ENCODE results near the gene SBK3.
A peak's percentile ranks its signal among the peaks of the same experiment; 100 is the strongest.

SBK3 gene

GRCh38 chr19:55525289-55526101 lies 19.8 kb downstream of the SBK3 start:
- Histone ChIP-seq H3K4me2 (no peak overlapping the region), H3K4me3 (no peak overlapping the region), H3K4me1 (peaks cover 15% of the 10 kb centered on the region), H3K9me3 (no peaks in the 10 kb centered on the region), H3K27me3 (no peaks in the 10 kb centered on the region), H3K27ac (no peak overlapping the region), H3K9ac (no peak overlapping the region), H4K20me1 (no peaks in the 10 kb centered on the region), H3K36me3 (no peaks in the 10 kb centered on the region)
- TF ChIP-seq Cebpa-rat (IDR thresholded peaks at IDR 0.05), result no peak

- peaks cover 5% of the 10 kb centered on the region for H3K4me1 ChIP-seq
- no peak overlapping the region for H3K27ac ChIP-seq
- H3K27me3 ChIP-seq, result no peaks in the 10 kb centered on the region
- H4K20me1 ChIP-seq, result no peaks in the 10 kb centered on the region
- H3K9ac ChIP-seq, result no peak overlapping the region
- no peak for TF ChIP-seq Cebpa-rat (IDR thresholded peaks at IDR 0.05)
- H3K36me3 ChIP-seq, result no peaks in the 10 kb centered on the region
- H3K4me2 ChIP-seq, result no peak overlapping the region
- H3K4me3 ChIP-seq, result no peak overlapping the region
- H3K9me3 ChIP-seq, result no peaks in the 10 kb centered on the region
Observed at GRCh38 chr19:55520691-55521292, 24.6 kb downstream of the SBK3 start.

GRCh38 chr19:55519451-55520311 lies 25.7 kb downstream of the SBK3 start:
- Histone ChIP-seq H3K4me1 (peaks cover 5% of the 10 kb centered on the region), H4K20me1 (no peaks in the 10 kb centered on the region), H3K27ac (no peak overlapping the region), H3K27me3 (no peaks in the 10 kb centered on the region), H3K9me3 (no peaks in the 10 kb centered on the region), H3K4me2 (no peak overlapping the region), H3K36me3 (no peaks in the 10 kb centered on the region), H3K9ac (no peak overlapping the region), H3K4me3 (no peak overlapping the region)
- TF ChIP-seq Cebpa-rat (IDR thresholded peaks at IDR 0.05), result no peak

- Histone ChIP-seq H3K27me3 (no peaks in the 10 kb centered on the region), H3K9ac (peak overlapping the region; percentile 75), H3K4me1 (peaks cover 5% of the 10 kb centered on the region), H4K20me1 (no peaks in the 10 kb centered on the region), H3K9me3 (no peaks in the 10 kb centered on the region), H3K36me3 (no peaks in the 10 kb centered on the region), H3K27ac (peak overlapping the region; percentile 88), H3K4me2 (peak overlapping the region; percentile 92), H3K4me3 (peak overlapping the region; percentile 66)
- TF ChIP-seq Cebpa-rat (IDR thresholded peaks at IDR 0.05), result no peak
Observed at GRCh38 chr19:55516878-55517620, 28.3 kb downstream of the SBK3 start.

- H4K20me1 ChIP-seq, result no peaks in the 10 kb centered on the region
- H3K4me3 ChIP-seq, result no peak overlapping the region
- peaks cover 4% of the 10 kb centered on the region; the same call in 1 of the 2 replicates for H3K9me3 ChIP-seq
- H3K27ac ChIP-seq, result no peak overlapping the region
- H3K27me3 ChIP-seq, result no peaks in the 10 kb centered on the region
- TF ChIP-seq Cebpa-rat (IDR thresholded peaks at IDR 0.05), result no peak
- H3K9ac ChIP-seq, result no peak overlapping the region
- peaks cover 50% of the 10 kb centered on the region for H3K4me1 ChIP-seq
- no peaks in the 10 kb centered on the region for H3K36me3 ChIP-seq
- H3K4me2 ChIP-seq, result peak overlapping the region; percentile 9; the same call in 1 of the 2 replicates
Observed at GRCh38 chr19:55508120-55508519, 37.2 kb downstream of the SBK3 start.

- peaks cover 4% of the 10 kb centered on the region; the same call in 1 of the 2 replicates for H3K9me3 ChIP-seq
- no peak overlapping the region for H3K9ac ChIP-seq
- H3K36me3 ChIP-seq, result no peaks in the 10 kb centered on the region
- no peak overlapping the region for H3K27ac ChIP-seq
- no peak for TF ChIP-seq Cebpa-rat (IDR thresholded peaks at IDR 0.05)
- H4K20me1 ChIP-seq, result no peaks in the 10 kb centered on the region
- H3K4me1 ChIP-seq, result peaks cover 38% of the 10 kb centered on the region
- H3K4me2 ChIP-seq, result no peak overlapping the region
- H3K4me3 ChIP-seq, result no peak overlapping the region
- no peaks in the 10 kb centered on the region for H3K27me3 ChIP-seq
Observed at GRCh38 chr19:55504981-55505380, 40.4 kb downstream of the SBK3 start.

GRCh38 chr19:55504252-55504603 lies 41.1 kb downstream of the SBK3 start:
- H3K9me3 ChIP-seq, result peaks cover 4% of the 10 kb centered on the region; the same call in 1 of the 2 replicates
- H4K20me1 ChIP-seq, result no peaks in the 10 kb centered on the region
- no peak for TF ChIP-seq Cebpa-rat (IDR thresholded peaks at IDR 0.05)
- no peaks in the 10 kb centered on the region for H3K36me3 ChIP-seq
- peaks cover 40% of the 10 kb centered on the region for H3K4me1 ChIP-seq
- H3K27ac ChIP-seq, result peak overlapping the region; percentile 77
- H3K4me2 ChIP-seq, result peak overlapping the region; percentile 78
- H3K4me3 ChIP-seq, result peak overlapping the region; percentile 65
- no peaks in the 10 kb centered on the region for H3K27me3 ChIP-seq
- H3K9ac ChIP-seq, result peak overlapping the region; percentile 77

GRCh38 chr19:55503502-55504251 lies 41.7 kb downstream of the SBK3 start:
- peak overlapping the region; percentile 77 for H3K9ac ChIP-seq

More at GRCh38 chr19:55503502-55504251, 41.7 kb downstream of the SBK3 start:
- peak overlapping the region; percentile 77 for H3K27ac ChIP-seq
- peak overlapping the region; percentile 78 for H3K4me2 ChIP-seq
- H3K9me3 ChIP-seq, result peaks cover 4% of the 10 kb centered on the region; the same call in 1 of the 2 replicates
- H4K20me1 ChIP-seq, result no peaks in the 10 kb centered on the region
- H3K27me3 ChIP-seq, result no peaks in the 10 kb centered on the region
- TF ChIP-seq Cebpa-rat (IDR thresholded peaks at IDR 0.05), result no peak
- no peaks in the 10 kb centered on the region for H3K36me3 ChIP-seq
- peak overlapping the region; percentile 65 for H3K4me3 ChIP-seq
- peaks cover 35% of the 10 kb centered on the region for H3K4me1 ChIP-seq

Data from BLaER1 (cell line).